HG02943 (cell line): ENCODE data around the gene AZIN2.
"Not testable (repeated sequence)": the region's sequence is repeated elsewhere in the genome, so short reads cannot be mapped to it uniquely, and the experiment has no call there.

ENCODE experiments used
- ATAC-seq: cut with Tn5 transposase; IDR thresholded peaks from one replicate; pipeline ENCODE4 v1.9.1; 2021; ENCODE audit warnings: mild to moderate bottlenecking, low read depth, moderate library complexity; ENCODE audit not compliant: unreplicated experiment

AZIN2 gene

DNA sequence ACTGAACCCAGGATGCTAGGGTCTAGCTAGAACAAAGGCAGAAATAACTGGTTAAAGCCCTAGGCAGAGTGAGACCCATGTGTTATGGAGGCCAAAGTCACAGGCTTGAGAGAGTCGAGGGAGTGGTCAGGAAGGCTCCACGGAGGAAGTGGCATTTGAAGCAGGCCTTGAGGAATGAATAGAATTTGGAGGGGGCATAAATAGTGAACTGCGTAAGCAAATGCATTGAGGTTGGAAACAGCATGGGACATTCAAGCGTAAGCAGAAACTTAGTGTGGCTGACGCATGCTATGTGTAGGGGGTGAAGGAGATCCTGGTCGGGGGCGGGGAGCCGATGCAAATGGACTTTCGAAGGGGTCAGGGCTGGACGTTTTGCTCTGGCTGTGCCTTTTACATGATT is 11.5 kb downstream of the AZIN2 start:
- no peak for ATAC-seq

- ATAC-seq: no peak
These were observed 12.1 kb downstream of the AZIN2 start for GRCh38 chr1:33093004-33093403.

GRCh38 chr1:33094486-33094885 is 13.5 kb downstream of the AZIN2 start:
- ATAC-seq: no peak

- no peak for ATAC-seq
These were observed 14.1 kb downstream of the AZIN2 start for GRCh38 chr1:33094971-33095604.

DNA sequence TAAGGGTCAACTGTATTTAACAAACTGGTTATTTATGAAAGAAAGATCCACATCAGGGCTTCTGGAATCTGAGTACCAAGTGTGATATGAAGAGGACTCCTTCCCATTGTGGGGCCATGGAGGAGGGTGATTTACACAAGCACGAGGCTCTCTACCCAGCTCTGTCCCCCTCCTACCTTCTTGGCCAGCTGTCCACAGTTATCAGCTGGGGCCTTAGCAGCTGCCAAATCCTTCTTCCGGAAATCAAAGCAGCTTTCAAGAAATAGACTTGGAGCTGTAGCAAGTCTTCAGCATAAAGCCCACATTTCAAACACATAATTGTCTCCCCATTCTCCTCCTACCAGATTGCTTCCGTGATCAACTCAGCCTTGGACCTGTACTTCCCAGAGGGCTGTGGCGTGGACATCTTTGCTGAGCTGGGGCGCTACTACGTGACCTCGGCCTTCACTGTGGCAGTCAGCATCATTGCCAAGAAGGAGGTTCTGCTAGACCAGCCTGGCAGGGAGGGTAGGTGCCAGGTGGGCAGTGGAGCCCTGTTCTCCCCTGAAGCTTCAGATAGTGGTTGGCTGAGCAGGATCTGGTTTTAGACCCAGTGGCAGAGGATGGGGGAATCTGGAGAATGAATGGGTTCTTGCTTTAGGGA is 15.5 kb downstream of the AZIN2 start:
- ATAC-seq: no peak

DNA sequence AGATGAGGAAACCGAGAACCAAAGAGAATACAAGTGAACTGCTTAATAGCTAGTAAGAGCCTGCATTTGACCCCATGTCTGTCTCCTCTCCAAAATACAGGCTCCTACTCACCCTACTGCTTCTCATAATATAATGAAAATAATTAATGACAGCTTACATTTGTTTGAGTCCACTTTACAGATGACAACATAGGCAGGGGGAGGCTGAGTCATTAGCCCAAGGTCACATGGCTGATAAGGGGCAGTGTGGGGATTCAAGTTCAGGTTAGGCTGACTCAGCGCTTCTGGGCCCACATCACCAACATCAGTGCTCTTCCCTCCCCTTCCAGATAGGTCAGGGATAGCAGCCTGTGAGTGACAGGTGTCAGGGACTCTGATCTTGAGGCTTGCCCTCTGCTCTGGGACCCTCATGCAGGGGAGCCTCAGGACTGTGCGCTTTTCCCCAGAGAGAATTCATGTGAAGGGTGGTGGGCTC is 16.2 kb downstream of the AZIN2 start:
- ATAC-seq: no peak

- ATAC-seq: no peak
These were observed 16.8 kb downstream of the AZIN2 start for GRCh38 chr1:33097762-33098161.

GRCh38 chr1:33098371-33098770 is 17.4 kb downstream of the AZIN2 start:
- no peak for ATAC-seq

DNA sequence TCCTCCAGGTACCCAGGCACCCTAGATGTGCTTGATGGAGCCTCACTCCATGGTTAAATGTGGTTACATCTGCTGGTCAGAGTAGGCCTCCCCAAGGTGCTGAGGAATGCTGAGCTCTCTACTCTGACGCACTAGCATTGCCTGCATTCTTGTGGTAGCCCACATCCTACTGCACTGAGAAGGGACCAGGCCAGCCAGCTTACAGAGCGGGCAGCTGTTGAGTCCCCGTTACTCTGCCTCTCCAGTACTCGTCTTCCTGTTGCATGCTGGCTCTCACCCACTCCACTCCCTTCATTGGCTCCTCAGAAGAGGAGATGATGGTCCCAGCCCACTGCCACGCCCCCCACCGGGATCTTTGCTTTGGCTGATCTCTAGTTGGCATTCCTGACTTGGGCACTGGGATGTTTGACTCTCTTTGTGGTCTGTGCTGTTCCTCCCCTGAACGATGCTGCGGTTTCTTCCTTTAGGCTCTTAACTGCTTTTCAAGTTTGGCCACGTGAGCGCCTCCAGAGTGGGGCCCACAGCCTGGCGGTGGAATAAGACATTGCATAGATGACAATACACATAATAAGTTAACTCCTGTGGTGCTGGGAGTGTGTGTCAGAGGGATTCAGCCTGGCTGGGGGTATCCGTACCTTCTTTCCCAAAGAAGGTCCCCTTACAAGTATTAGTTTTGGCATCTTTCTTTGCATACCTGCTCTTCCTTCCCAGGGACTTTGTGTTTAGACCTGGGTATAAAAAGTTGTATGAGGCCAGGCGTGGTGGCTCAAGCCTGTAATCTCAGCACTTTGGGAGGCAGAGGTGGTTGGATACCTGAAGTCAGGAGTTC is 18.6 kb downstream of the AZIN2 start:
- peak; percentile 71 for ATAC-seq

- not testable (repeated sequence) for ATAC-seq
These were observed 19.1 kb downstream of the AZIN2 start for GRCh38 chr1:33100119-33100415.

GRCh38 chr1:33110477-33110876 is 29.5 kb downstream of the AZIN2 start:
- ATAC-seq: no peak

DNA sequence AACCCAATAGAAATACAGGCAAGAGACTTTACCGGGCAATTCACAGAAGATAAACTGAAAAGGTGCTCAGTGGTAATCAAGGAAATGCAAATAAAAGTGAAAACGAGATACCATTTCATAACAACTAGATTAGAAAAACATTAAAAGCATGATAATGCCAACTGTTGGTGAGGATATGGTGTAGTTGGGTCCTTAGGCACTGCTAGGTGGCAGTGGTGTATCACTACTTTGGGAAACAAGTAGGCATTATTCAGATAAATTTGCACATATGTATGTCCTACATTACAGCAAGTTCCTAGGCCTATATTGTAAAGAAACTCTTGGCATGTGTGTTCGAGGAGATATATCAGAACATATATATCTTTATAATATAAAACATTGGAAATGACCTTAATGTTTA is 31.0 kb downstream of the AZIN2 start:
- no peak for ATAC-seq

GRCh38 chr1:33117440-33118085 is 36.6 kb downstream of the AZIN2 start:
- ATAC-seq: no peak

GRCh38 chr1:33118274-33118673 is 37.3 kb downstream of the AZIN2 start:
- no peak for ATAC-seq

DNA sequence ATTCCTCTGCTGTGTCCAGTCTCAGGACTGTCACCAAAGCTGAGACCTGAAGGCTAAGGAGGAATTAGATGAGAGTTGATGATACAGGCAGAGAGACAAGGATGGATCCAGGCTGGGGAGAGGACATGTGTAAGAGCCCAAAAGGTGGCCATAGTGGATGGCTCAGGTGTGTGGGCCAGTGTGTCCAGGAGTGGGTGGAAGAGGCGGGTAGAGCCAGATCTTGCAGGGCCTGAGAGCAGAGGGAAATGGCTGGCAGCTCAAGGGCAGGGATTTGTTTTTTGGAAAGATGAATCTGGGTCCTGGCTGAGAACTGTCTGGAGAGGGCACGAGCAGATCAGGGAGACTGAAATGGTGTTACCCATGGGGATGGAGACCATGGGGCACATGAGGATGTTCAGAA is 38.1 kb downstream of the AZIN2 start:
- ATAC-seq: no peak

DNA sequence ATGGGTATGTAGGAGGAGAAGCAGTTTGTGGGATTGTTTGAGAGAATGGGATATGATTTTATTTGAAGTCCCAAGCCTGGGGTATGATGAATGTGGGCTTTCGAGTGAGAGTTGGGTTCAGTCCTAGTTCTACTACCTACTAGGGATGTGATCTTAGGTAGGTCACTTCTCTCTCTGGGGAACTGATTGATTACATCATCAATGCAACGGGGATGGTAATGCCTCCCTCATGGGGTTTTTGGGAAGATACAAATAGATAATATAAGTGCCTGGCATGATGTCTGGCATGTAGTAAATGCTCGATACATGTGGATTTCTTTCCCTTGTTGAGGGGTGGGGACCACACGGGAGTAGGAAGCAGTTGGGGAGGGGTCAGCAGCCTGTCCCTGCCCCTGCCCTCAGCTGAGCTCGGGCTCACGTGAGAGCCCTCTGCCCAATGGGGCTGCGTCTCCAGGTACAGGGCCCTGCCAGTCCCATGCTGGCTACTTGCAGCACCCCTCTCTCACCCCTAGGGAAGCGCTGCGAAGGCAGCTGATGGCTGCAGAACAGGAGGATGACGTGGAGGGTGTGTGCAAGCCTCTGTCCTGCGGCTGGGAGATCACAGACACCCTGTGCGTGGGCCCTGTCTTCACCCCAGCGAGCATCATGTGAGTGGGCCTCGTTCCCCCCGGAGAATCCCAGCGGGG is 38.7 kb downstream of the AZIN2 start:
- no peak for ATAC-seq

DNA sequence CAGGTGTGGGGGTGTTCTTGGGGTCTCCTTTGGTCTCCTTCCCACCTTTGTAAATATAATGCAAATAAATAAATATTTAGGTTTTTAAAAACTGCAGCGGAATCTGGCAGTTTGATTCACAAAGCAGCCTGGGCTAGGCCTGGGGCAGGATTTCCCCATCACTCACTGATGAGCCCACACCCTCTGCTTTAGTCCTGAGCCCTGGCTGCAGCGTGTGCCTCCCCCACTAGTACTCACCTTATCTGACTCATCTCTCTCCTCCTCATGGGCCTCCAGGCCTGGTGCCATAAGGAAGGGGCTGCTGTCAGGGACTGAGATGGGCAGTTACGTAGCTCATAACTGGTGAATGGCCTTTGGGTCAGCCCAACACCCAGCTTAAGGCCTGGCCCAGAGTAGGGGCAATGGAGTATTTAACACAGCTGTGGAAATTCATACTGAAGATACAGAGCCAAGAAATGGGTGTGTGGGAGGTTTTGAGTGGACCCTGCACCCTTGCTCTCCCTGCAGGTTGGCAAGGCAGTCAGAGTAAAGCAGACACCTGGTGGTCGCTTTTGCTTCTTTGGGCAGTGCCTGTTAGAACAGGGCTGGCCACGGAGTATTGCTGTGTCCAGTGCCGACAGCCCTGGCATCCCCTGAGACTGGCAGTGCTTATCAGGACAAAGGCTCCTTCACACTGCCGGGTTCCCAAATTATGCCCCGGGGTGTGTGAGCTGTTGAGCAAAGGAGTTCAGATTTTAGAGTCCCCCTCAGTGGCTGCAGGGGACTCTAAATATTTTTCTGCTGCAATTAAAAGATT is 39.7 kb downstream of the AZIN2 start:
- no peak for ATAC-seq

DNA sequence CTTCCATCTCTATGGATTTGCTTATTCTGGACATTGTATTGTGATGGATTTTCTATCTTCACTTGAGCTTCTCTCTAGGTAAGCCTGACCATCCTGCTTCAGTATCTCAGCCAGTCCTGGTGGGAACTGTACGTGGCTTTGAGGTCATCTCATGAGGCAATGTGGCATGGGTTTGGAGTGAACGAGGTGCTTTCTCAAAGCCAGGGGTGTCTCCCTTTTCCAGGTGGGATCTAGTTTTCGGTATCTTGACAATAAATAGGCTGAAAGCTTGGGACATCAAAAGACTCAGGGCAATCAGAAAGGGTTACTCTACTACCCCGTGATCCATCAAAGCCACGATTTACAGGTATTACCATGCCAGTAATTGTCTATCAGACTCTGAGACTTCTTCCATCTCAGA is 40.8 kb downstream of the AZIN2 start:
- ATAC-seq: no peak

- no peak for ATAC-seq
These were observed 41.7 kb downstream of the AZIN2 start for GRCh38 chr1:33122483-33123178.
